Loucy (cell line): ENCODE measurements around the gene TJP3.

ENCODE experiments used
- H2AFZ ChIP-seq: fragments of 200-600 bp; sonication (generic); 2 replicates; pipeline ENCODE4 v1.6.0; 2016; ENCODE audit warnings: antibody characterized with exemption, mild to moderate bottlenecking, low read length, moderate library complexity
- H3F3A ChIP-seq: fragments of 200-600 bp; 2 replicates; pipeline ENCODE4 v1.6.0; 2016; ENCODE audit warnings: antibody characterized with exemption, low read depth, mild to moderate bottlenecking
- H3K27me3 ChIP-seq: fragments of 200-600 bp; sonication (generic); 2 replicates; pipeline ENCODE4 v1.6.1; 2014; ENCODE audit warnings: low read length, mild to moderate bottlenecking; ENCODE audit not compliant: insufficient read depth, poor library complexity, severe bottlenecking
- H3K36me3 ChIP-seq: fragments of 200-600 bp; sonication (generic); 2 replicates; pipeline ENCODE4 v1.6.1; 2016; ENCODE audit warnings: low read length; ENCODE audit not compliant: insufficient read depth
- H3K4me1 ChIP-seq: fragments of 200-600 bp; sonication (generic); 2 replicates; pipeline ENCODE4 v1.5.1; 2014; ENCODE audit warnings: low read length, mild to moderate bottlenecking; ENCODE audit not compliant: insufficient read depth, poor library complexity, severe bottlenecking
- H3K4me2 ChIP-seq: fragments of 200-600 bp; sonication (generic); 2 replicates; pipeline ENCODE4 v1.6.0; 2014; ENCODE audit warnings: antibody characterized with exemption, low read length, low read depth, mild to moderate bottlenecking; ENCODE audit not compliant: poor library complexity, severe bottlenecking
- H3K4me3 ChIP-seq: fragments of 200-600 bp; sonication (generic); 2 replicates; pipeline ENCODE4 v1.5.1; 2014; ENCODE audit warnings: low read length, mild to moderate bottlenecking, mixed read lengths; ENCODE audit not compliant: poor library complexity, severe bottlenecking
- H3K79me2 ChIP-seq: fragments of 200-600 bp; sonication (generic); 2 replicates; pipeline ENCODE4 v1.6.1; 2014; ENCODE audit warnings: low read length; ENCODE audit not compliant: insufficient read depth
- H3K9ac ChIP-seq: fragments of 200-600 bp; sonication (generic); 2 replicates; pipeline ENCODE4 v1.6.0; 2014; ENCODE audit warnings: mild to moderate bottlenecking, low read depth, low read length, moderate library complexity; ENCODE audit not compliant: poor library complexity, severe bottlenecking
- H3K9me2 ChIP-seq: fragments of 200-600 bp; sonication (generic); replicated peaks from 2 replicates; pipeline ENCODE4 v1.6.1; 2016; ENCODE audit warnings: low read depth, low read length, mixed read lengths
- H3K9me3 ChIP-seq: fragments of 200-600 bp; sonication (generic); 2 replicates; pipeline ENCODE4 v1.6.1; 2014; ENCODE audit warnings: mild to moderate bottlenecking, antibody characterized with exemption, low read length, low read depth; ENCODE audit not compliant: insufficient read depth
- H4K20me1 ChIP-seq: fragments of 200-600 bp; sonication (generic); 2 replicates; pipeline ENCODE4 v1.6.0; 2014; ENCODE audit warnings: antibody characterized with exemption, low read length, mild to moderate bottlenecking; ENCODE audit not compliant: insufficient read depth, poor library complexity, severe bottlenecking
- EZH2phosphoT487 ChIP-seq: fragments of 200-600 bp; IDR thresholded peaks from 2 replicates; pipeline ENCODE4 v1.6.1; 2018; ENCODE audit warnings: antibody characterized with exemption, mild to moderate bottlenecking, moderate library complexity, borderline replicate concordance
- TF ChIP-seq, protein P1 (sequence below): fragments of 200-600 bp; sonication (generic); conservative IDR thresholded peaks from 2 replicates; pipeline ENCODE4 v1.5.1; 2014; ENCODE audit warnings: mild to moderate bottlenecking, antibody characterized with exemption, low read length

TJP3 gene

DNA sequence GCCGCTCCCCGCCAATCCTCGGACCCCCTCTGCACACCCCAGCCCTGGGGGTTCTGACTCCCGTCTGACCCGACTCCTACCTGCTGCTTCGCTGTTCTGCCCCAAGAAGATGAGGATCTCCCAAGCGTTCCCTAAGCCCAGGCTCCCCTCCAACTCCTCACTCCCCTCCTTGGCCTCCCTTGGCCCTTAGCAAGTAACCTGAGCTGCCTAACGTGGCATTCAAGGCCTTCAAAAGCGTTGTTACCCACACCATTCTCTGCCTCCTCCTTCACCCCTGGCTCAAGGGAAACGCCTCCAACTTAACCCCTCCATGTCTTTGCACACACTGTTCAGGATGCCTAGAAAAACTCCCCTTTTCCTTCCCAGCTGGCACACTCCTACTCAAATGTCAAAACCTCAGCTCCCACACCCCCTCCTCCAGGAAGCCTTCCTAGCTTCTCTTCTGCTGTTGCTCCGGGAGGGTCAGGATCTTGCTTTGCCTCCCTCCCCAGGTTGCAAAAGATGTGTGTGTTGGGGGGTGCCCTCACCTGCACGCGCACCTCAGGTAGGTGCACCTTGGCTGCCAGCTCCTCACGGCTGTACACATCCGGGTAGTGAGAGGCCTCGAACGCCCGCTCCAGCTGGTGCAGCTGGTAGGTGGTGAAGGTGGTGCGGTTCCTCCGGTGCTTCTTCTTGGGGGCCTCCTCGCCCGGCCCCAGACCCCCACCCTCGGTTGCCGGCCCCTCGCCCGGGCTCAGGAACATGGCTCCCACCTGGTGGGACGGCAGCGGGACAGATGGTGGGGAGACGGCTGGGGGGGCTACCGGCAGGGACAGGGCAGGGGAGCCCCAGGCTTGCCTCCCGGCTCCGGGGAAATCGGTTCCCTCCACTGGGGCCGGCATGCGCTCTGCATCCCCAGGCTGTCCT is 63.1 kb downstream of the TJP3 start:
- H3K27me3 ChIP-seq = no peaks in the 10 kb centered on the region
- no peaks in the 10 kb centered on the region for H3F3A ChIP-seq
- no peaks in the 10 kb centered on the region for H3K4me1 ChIP-seq
- TF ChIP-seq, protein P1, sequence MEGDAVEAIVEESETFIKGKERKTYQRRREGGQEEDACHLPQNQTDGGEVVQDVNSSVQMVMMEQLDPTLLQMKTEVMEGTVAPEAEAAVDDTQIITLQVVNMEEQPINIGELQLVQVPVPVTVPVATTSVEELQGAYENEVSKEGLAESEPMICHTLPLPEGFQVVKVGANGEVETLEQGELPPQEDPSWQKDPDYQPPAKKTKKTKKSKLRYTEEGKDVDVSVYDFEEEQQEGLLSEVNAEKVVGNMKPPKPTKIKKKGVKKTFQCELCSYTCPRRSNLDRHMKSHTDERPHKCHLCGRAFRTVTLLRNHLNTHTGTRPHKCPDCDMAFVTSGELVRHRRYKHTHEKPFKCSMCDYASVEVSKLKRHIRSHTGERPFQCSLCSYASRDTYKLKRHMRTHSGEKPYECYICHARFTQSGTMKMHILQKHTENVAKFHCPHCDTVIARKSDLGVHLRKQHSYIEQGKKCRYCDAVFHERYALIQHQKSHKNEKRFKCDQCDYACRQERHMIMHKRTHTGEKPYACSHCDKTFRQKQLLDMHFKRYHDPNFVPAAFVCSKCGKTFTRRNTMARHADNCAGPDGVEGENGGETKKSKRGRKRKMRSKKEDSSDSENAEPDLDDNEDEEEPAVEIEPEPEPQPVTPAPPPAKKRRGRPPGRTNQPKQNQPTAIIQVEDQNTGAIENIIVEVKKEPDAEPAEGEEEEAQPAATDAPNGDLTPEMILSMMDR = no peak
- no peak for TF ChIP-seq EZH2phosphoT487
- no peak overlapping the region for H3K4me2 ChIP-seq
- no peak overlapping the region for H2AFZ ChIP-seq
- H3K9me2 ChIP-seq = no peaks in the 10 kb centered on the region
- H4K20me1 ChIP-seq = no peaks in the 10 kb centered on the region
- H3K9ac ChIP-seq = no peak overlapping the region
- no peaks in the 10 kb centered on the region for H3K9me3 ChIP-seq
- H3K36me3 ChIP-seq = peaks cover 7% of the 10 kb centered on the region; the same call in 1 of the 2 replicates
- H3K4me3 ChIP-seq = no peak overlapping the region
- no peaks in the 10 kb centered on the region for H3K79me2 ChIP-seq

DNA sequence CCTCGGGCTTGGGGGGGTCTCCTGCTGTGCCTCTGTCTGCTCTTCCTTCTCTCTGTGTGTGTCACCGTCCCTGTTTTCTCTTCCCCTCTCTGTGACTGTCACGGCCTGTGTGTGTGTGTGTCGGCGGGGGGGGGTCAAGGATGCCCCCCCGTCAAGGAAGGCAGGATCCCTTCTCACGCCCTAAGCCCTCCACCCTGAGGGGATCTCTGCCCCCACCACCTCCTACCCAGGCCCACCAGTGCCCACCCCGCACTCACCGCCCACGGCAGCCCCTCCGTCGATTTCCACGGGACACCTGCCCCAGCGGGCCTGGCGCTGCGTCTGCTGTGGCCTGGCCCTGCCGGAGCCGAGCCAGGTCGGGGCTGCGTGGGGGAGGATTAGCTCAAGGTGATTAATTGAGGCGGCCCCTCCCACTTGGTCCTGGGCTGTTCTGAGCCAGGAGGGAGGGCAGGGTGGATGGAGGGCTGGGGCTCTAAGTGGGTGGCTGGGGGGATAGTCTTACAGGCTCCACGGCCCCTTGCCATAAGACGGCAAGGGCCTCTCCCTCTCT is 63.8 kb downstream of the TJP3 start, which contains the start of gene RAX2:
TSS of gene RAX2 (minus strand) at position 323 of the 550 bp plus-strand sequence. CDS start 486 bp downstream, outside the sequence.
- Histone ChIP-seq H3K9ac (no peak within 1 kb of the TSS), H3K27me3 (no peaks in the 10 kb centered on the region), H3K79me2 (no peaks in the 10 kb centered on the region), H3K9me2 (no peaks in the 10 kb centered on the region), H3F3A (no peaks in the 10 kb centered on the region), H3K36me3 (peaks cover 7% of the 10 kb centered on the region; the same call in 1 of the 2 replicates), H3K4me2 (no peak within 1 kb of the TSS), H3K4me3 (no peak within 1 kb of the TSS), H3K9me3 (no peaks in the 10 kb centered on the region), H2AFZ (no peak within 1 kb of the TSS), H3K4me1 (no peaks in the 10 kb centered on the region), H4K20me1 (no peaks in the 10 kb centered on the region)
- TF ChIP-seq, protein P1 = no peak
- TF ChIP-seq EZH2phosphoT487 = no peak

DNA sequence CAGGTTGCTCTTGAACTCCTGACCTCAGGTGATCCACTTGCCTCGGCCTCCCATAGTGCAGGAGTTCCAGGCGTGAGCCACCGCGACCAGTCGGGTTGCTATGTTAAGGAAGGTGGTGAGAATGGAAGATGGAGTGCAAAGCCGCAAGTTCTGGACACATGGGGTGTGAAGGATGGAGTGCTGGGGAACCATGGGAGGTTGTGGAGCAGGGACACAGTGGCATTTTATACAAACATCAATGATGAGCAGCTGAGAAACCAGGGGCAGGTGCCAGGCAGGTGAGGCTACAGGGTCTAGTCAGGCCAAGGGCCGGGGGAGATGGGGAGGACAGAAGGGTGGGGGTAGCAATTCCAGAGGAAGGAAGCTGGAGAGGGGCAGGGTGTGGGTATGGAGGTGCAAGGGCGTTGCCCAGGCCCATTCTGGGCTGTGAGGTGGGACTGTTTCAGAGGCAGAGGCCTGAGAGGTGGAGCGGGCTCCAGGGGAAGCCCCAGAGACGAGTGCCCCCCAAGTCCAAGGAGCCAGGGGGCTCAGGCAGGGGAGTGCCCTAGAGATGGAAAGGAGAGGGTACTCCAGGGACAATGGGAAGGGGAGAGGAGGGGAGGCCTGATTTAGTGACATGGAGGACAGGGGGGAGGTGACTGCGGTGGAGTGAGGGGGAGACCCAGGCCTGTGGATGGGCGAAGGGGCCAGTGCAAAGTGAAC is 65.8 kb downstream of the TJP3 start:
- TF ChIP-seq EZH2phosphoT487 = no peak
- TF ChIP-seq, protein P1 = no peak
- H3K79me2 ChIP-seq = no peaks in the 10 kb centered on the region
- no peak overlapping the region for H3K4me3 ChIP-seq
- no peaks in the 10 kb centered on the region for H3K36me3 ChIP-seq
- no peaks in the 10 kb centered on the region for H3F3A ChIP-seq
- H4K20me1 ChIP-seq = no peaks in the 10 kb centered on the region
- no peak overlapping the region for H2AFZ ChIP-seq
- H3K4me1 ChIP-seq = no peaks in the 10 kb centered on the region
- no peaks in the 10 kb centered on the region for H3K9me3 ChIP-seq
- no peaks in the 10 kb centered on the region for H3K9me2 ChIP-seq
- H3K4me2 ChIP-seq = no peak overlapping the region
- H3K9ac ChIP-seq = no peak overlapping the region
- no peaks in the 10 kb centered on the region for H3K27me3 ChIP-seq
